ENCODE data around the gene SCP2D1. TPM values are rescaled to one million over a fixed set of nuclear protein-coding genes. Genes with fewer than 3 reads are reported as not detected.

Gene SCP2D1
- total RNA-seq, 1 donor from 2014 or later: not detected

DNA sequence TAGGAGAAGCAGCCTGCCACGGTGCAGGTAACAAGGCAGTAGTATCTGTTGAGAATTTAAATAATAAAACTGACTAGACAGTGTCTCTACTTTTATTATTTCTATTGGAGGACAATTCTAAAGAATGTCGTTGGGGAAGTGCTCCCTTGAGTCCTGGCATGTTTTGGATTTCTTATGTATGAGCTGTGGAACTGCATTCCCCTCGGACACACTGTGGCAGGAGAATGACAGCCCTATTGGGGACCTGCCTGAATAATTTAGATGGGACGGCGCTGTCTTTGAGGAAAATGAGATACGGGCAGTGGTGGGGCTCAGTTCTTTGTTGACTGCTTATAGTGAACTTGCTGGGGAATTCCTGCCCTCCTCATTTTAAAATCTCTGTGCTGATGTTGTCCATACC, 2.4 kb upstream of the SCP2D1 start:
- Histone ChIP-seq H3K36me3 (no peaks in the 10 kb centered on the region), H3K4me3 (no peak overlapping the region), H3K27ac (no peak overlapping the region), H3K27me3 (no peaks in the 10 kb centered on the region), H3K4me1 (no peaks in the 10 kb centered on the region), H3K9me3 (no peaks in the 10 kb centered on the region)
- intact Hi-C loops (cut with DNase I): no loop called here
- DNase-seq (ENCODE audit: extremely low spot score in 2 of 2): no peak
- TF ChIP-seq POLR2AphosphoS5 (IDR thresholded peaks at IDR 0.05; ENCODE audit: insufficient read depth in 1 of 2, low read depth in 1 of 2): no peak
- no peak for TF ChIP-seq POLR2A (IDR thresholded peaks at IDR 0.05)
- no peak for TF ChIP-seq CTCF (IDR thresholded peaks at IDR 0.05)

- Histone ChIP-seq H3K4me1 (no peaks in the 10 kb centered on the region), H3K27me3 (no peaks in the 10 kb centered on the region), H3K4me3 (no peak overlapping the region), H3K9me3 (no peaks in the 10 kb centered on the region), H3K27ac (no peak overlapping the region), H3K36me3 (no peaks in the 10 kb centered on the region)
- intact Hi-C loops (cut with DNase I): no loop called here
- DNase-seq (ENCODE audit: extremely low spot score in 2 of 2): no peak
- TF ChIP-seq POLR2AphosphoS5 (IDR thresholded peaks at IDR 0.05; ENCODE audit: insufficient read depth in 1 of 2, low read depth in 1 of 2): no peak
- TF ChIP-seq CTCF (IDR thresholded peaks at IDR 0.05): no peak
- TF ChIP-seq POLR2A (IDR thresholded peaks at IDR 0.05): no peak
These were observed 1.7 kb upstream of the SCP2D1 start for GRCh38 chr20:18811904-18812303.

GRCh38 chr20:18815194-18815942, 1.8 kb downstream of the SCP2D1 start:
- DNase-seq (ENCODE audit: extremely low spot score in 2 of 2): no peak
- Histone ChIP-seq H3K36me3 (no peaks in the 10 kb centered on the region), H3K9me3 (no peaks in the 10 kb centered on the region), H3K4me3 (no peak overlapping the region), H3K27ac (no peak overlapping the region), H3K4me1 (no peaks in the 10 kb centered on the region), H3K27me3 (no peaks in the 10 kb centered on the region)
- intact Hi-C loops (cut with DNase I): no loop called here
- TF ChIP-seq POLR2AphosphoS5 (IDR thresholded peaks at IDR 0.05; ENCODE audit: insufficient read depth in 1 of 2, low read depth in 1 of 2): no peak
- TF ChIP-seq CTCF (IDR thresholded peaks at IDR 0.05): no peak
- no peak for TF ChIP-seq POLR2A (IDR thresholded peaks at IDR 0.05)

GRCh38 chr20:18822832-18823231, 9.2 kb downstream of the SCP2D1 start:
- intact Hi-C loops (cut with DNase I): loop anchor here (10.0 kb wide), 1 partner anchor 58 kb away; no protein-coding TSS in a partner anchor
- Histone ChIP-seq H3K4me1 (no peaks in the 10 kb centered on the region), H3K27ac (no peak overlapping the region), H3K9me3 (no peaks in the 10 kb centered on the region), H3K27me3 (no peaks in the 10 kb centered on the region), H3K36me3 (no peaks in the 10 kb centered on the region), H3K4me3 (no peak overlapping the region)
- DNase-seq (ENCODE audit: extremely low spot score in 2 of 2): no peak
- TF ChIP-seq CTCF (IDR thresholded peaks at IDR 0.05): no peak
- TF ChIP-seq POLR2AphosphoS5 (IDR thresholded peaks at IDR 0.05; ENCODE audit: insufficient read depth in 1 of 2, low read depth in 1 of 2): no peak
- TF ChIP-seq POLR2A (IDR thresholded peaks at IDR 0.05): no peak

GRCh38 chr20:18831830-18832499, 18.4 kb downstream of the SCP2D1 start:
- Histone ChIP-seq H3K36me3 (no peaks in the 10 kb centered on the region), H3K9me3 (no peaks in the 10 kb centered on the region), H3K27me3 (no peaks in the 10 kb centered on the region), H3K4me1 (no peaks in the 10 kb centered on the region), H3K4me3 (no peak overlapping the region), H3K27ac (no peak overlapping the region)
- TF ChIP-seq POLR2AphosphoS5 (IDR thresholded peaks at IDR 0.05; ENCODE audit: insufficient read depth in 1 of 2, low read depth in 1 of 2) (no peak), CTCF (IDR thresholded peaks at IDR 0.05) (no peak), POLR2A (IDR thresholded peaks at IDR 0.05) (no peak)
- no peak for DNase-seq (ENCODE audit: extremely low spot score in 2 of 2)
- intact Hi-C loops (cut with DNase I): no loop called here
